HL-60 (cell line): ENCODE results near the gene ATP8B4.

Experiments used
- CTCF ChIP-seq: IDR thresholded peaks from one replicate; pipeline ENCODE4 v1.5.1; 2011; ENCODE audit warnings: low read length, control low read depth, inconsistent platforms; ENCODE audit not compliant: insufficient read depth
- POLR2AphosphoS5 ChIP-seq: IDR thresholded peaks from 2 replicates; pipeline ENCODE4 v1.6.1; 2012; ENCODE audit warnings: low read depth
- REST ChIP-seq: IDR thresholded peaks from 2 replicates; pipeline ENCODE4 v1.6.1; 2012; ENCODE audit warnings: low read depth; ENCODE audit not compliant: insufficient replicate concordance

GRCh38 chr15:50150851-50151250, 31.8 kb upstream of the ATP8B4 start:
- no peak for TF ChIP-seq CTCF
- TF ChIP-seq POLR2AphosphoS5: no peak
- TF ChIP-seq REST: no peak
